GM23338 (cell line): Measurements from ENCODE around the gene TNFRSF8. TPM values are rescaled to one million over a fixed set of nuclear protein-coding genes. Genes with fewer than 3 reads are reported as not detected.

Experiments used
- ATAC-seq: fragments of 200-7000 bp; cut with Tn5 transposase; 3 replicates; pipeline ENCODE4 v1.9.1; 2020
- DNase-seq: peaks from one replicate; pipeline ENCODE4 v3.0.0-alpha.2; 2015; ENCODE audit warnings: low spot score
- H2AFZ ChIP-seq: fragments of 200-600 bp; sonication (generic); 2 replicates; pipeline ENCODE4 v1.8.0; 2016; ENCODE audit warnings: antibody characterized with exemption, mild to moderate bottlenecking, moderate library complexity
- H3F3A ChIP-seq: fragments of 200-600 bp; sonication (generic); replicated peaks from 2 replicates; pipeline ENCODE4 v1.8.0; 2017; ENCODE audit warnings: antibody characterized with exemption, mixed run types, low read depth
- H3K27ac ChIP-seq: fragments of 200-600 bp; sonication (generic); 2 replicates; pipeline ENCODE4 v1.6.1; 2016; ENCODE audit warnings: low read depth
- H3K27me3 ChIP-seq: fragments of 200-600 bp; sonication (generic); 2 replicates; pipeline ENCODE4 v1.8.0; 2016; ENCODE audit warnings: mild to moderate bottlenecking, mixed run types, moderate library complexity; ENCODE audit not compliant: insufficient read depth
- H3K36me3 ChIP-seq: fragments of 200-600 bp; sonication (generic); 2 replicates; pipeline ENCODE4 v1.8.0; 2016; ENCODE audit warnings: mild to moderate bottlenecking; ENCODE audit not compliant: insufficient read depth
- H3K4me1 ChIP-seq: fragments of 200-600 bp; sonication (generic); 2 replicates; pipeline ENCODE4 v1.8.0; 2016; ENCODE audit warnings: mild to moderate bottlenecking, moderate library complexity; ENCODE audit not compliant: insufficient read depth
- H3K4me2 ChIP-seq: fragments of 200-600 bp; sonication (generic); 2 replicates; pipeline ENCODE4 v1.7.1; 2017; ENCODE audit warnings: mixed run types
- H3K4me3 ChIP-seq: fragments of 200-600 bp; sonication (generic); 2 replicates; pipeline ENCODE4 v1.6.1; 2016; ENCODE audit warnings: mixed run types
- H3K79me2 ChIP-seq: fragments of 200-600 bp; sonication (generic); replicated peaks from 2 replicates; pipeline ENCODE4 v1.8.0; 2017; ENCODE audit warnings: mild to moderate bottlenecking; ENCODE audit not compliant: insufficient read depth
- H3K9me2 ChIP-seq: fragments of 200-600 bp; sonication (generic); 2 replicates; pipeline ENCODE4 v1.8.0; 2017; ENCODE audit not compliant: insufficient read depth
- H4K20me1 ChIP-seq: fragments of 200-600 bp; sonication (generic); replicated peaks from 2 replicates; pipeline ENCODE4 v1.8.0; 2017; ENCODE audit warnings: mild to moderate bottlenecking; ENCODE audit not compliant: insufficient read depth
- H3K27ac Mint-ChIP-seq: 2 replicates; pipeline ENCODE4 v1.8.0; 2020; ENCODE audit warnings: inconsistent platforms, mild to moderate bottlenecking, moderate library complexity, mixed read lengths
- H3K27me3 Mint-ChIP-seq: 3 replicates; pipeline ENCODE4 v1.8.0; 2022; ENCODE audit warnings: low read depth, mild to moderate bottlenecking, moderate library complexity, mixed read lengths, inconsistent platforms; ENCODE audit not compliant: insufficient read depth, poor library complexity
- H3K36me3 Mint-ChIP-seq: 3 replicates; pipeline ENCODE4 v1.8.0; 2021; ENCODE audit warnings: low read depth, mild to moderate bottlenecking, inconsistent platforms, moderate library complexity, mixed read lengths
- H3K4me1 Mint-ChIP-seq: 3 replicates; pipeline ENCODE4 v1.8.0; 2020; ENCODE audit warnings: mild to moderate bottlenecking, inconsistent platforms, mixed read lengths
- H3K4me3 Mint-ChIP-seq: 3 replicates; pipeline ENCODE4 v1.8.0; 2021; ENCODE audit warnings: moderate library complexity, mild to moderate bottlenecking, inconsistent platforms, mixed read lengths
- H3K9me3 Mint-ChIP-seq: 3 replicates; pipeline ENCODE4 v1.8.0; 2020; ENCODE audit warnings: moderate library complexity, mild to moderate bottlenecking, inconsistent platforms, mixed read lengths
- CREB1 ChIP-seq: fragments of 250-450 bp; sonication (Bioruptor Pico); IDR thresholded peaks from 2 replicates; pipeline ENCODE4 v1.5.0; 2020; ENCODE audit warnings: low read depth, mild to moderate bottlenecking, moderate library complexity
- CTCF ChIP-seq, 2 experiments: fragments of 200-600 bp in 1 of 2; sonication (generic) in 1 of 2; conservative IDR thresholded peaks; 2 replicates each; pipeline versions ENCODE4 v1.5.1 to v1.6.1; 2016 to 2017; ENCODE audit warnings: antibody characterized with exemption in 2 of 2, low read depth in 2 of 2, mild to moderate bottlenecking in 2 of 2, moderate library complexity in 1 of 2
- ETS1 ChIP-seq: IDR thresholded peaks from 2 replicates; pipeline ENCODE4 v1.6.1; 2016; ENCODE audit warnings: antibody characterized with exemption
- EZH2 ChIP-seq: fragments of 200-600 bp; sonication (generic); IDR thresholded peaks from one replicate; pipeline ENCODE4 v1.8.0; 2017; ENCODE audit warnings: antibody characterized with exemption, mild to moderate bottlenecking, low read depth; ENCODE audit not compliant: unreplicated experiment
- EZH2phosphoT487 ChIP-seq: fragments of 200-600 bp; sonication (generic); IDR thresholded peaks from one replicate; pipeline ENCODE4 v1.8.1; 2018; ENCODE audit warnings: antibody characterized with exemption; ENCODE audit not compliant: unreplicated experiment
- JUNB ChIP-seq: IDR thresholded peaks from one replicate; pipeline ENCODE4 v1.6.1; 2016; ENCODE audit warnings: antibody characterized with exemption; ENCODE audit not compliant: unreplicated experiment
- NANOG ChIP-seq: IDR thresholded peaks from 2 replicates; pipeline ENCODE4 v1.6.1; 2016; ENCODE audit warnings: antibody characterized with exemption, borderline replicate concordance
- POLR2AphosphoS5 ChIP-seq: IDR thresholded peaks from 2 replicates; pipeline ENCODE4 v1.6.1; 2016; ENCODE audit warnings: antibody characterized with exemption, low read depth
- STAT1 ChIP-seq: IDR thresholded peaks from one replicate; pipeline ENCODE4 v1.6.1; 2016; ENCODE audit warnings: antibody characterized with exemption; ENCODE audit not compliant: unreplicated experiment
- ZNF114 ChIP-seq: fragments of 250-450 bp; sonication (Bioruptor Pico); IDR thresholded peaks from 2 replicates; pipeline ENCODE4 v1.5.0; 2020; ENCODE audit warnings: mild to moderate bottlenecking, moderate library complexity
- ZNF331 ChIP-seq: fragments of 250-450 bp; sonication (Bioruptor Pico); IDR thresholded peaks from 2 replicates; pipeline ENCODE4 v1.5.0; 2020; ENCODE audit warnings: low read depth, mild to moderate bottlenecking, moderate library complexity
- ZNF462 ChIP-seq: fragments of 250-450 bp; sonication (Bioruptor Pico); IDR thresholded peaks from 2 replicates; pipeline ENCODE4 v1.5.0; 2020; ENCODE audit warnings: mild to moderate bottlenecking, moderate library complexity
- polyA plus RNA-seq: library from polyadenylated mRNA; unstranded; fragments of >200 nt; fragmentation: Nextera tagmentation; extraction: Ambion mirVana; gene quantifications from 2 replicates; pipeline ENCODE4 v1.2.1, GENCODE V29; 2016
- total RNA-seq: library from RNA; depleted of rRNA; stranded (reverse); fragments of >200 nt; shearing (Covaris generic); gene quantifications from 2 replicates; pipeline ENCODE4 v1.2.3, GENCODE V29; 2014
- TF ChIP-seq, protein P1 (sequence below): IDR thresholded peaks from one replicate; pipeline ENCODE4 v1.6.1; 2018; ENCODE audit warnings: antibody characterized with exemption; ENCODE audit not compliant: unreplicated experiment

TNFRSF8 gene
- total and polyA plus RNA-seq, 2 experiments from 2014 or later = 11.7 to 28.2 TPM

DNA sequence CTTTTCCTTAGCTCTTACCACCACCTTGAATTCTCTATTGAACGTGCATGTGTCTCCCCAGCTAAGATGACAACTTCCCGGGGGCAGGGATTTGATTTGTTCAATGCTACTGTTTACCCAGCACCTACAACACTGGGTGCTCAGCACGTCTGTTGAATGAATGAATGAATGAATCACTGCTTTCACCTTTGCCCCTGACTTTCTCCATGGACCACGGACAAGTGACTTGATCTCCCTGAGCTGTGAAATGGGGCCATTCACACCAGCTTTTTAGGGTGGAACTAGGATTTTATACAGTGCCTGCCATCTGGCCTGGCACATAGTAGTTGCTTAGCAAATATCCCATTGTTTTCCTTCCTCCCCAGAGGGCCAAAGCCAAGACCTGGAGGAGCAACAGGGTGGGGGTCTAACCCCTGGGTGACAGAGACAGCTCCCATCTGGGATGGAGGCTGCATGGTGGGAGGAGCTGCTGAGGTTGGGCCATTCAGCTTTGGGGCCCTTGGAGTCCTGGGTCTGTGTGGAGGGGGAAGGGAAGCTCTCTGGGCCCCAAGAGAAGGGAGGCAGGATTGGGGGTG is 119.4 kb downstream of the TNFRSF8 start:
- Histone ChIP-seq H4K20me1 (no peaks in the 10 kb centered on the region), H3K27me3 (no peaks in the 10 kb centered on the region), H3K9me2 (no peaks in the 10 kb centered on the region), H3K27ac (no peak overlapping the region), H3K4me1 (peaks cover 14% of the 10 kb centered on the region), H2AFZ (no peak overlapping the region), H3K4me2 (no peak overlapping the region), H3F3A (no peaks in the 10 kb centered on the region), H3K79me2 (no peaks in the 10 kb centered on the region), H3K4me3 (no peak overlapping the region), H3K36me3 (no peaks in the 10 kb centered on the region)
- Mint-ChIP-seq H3K4me1 (peaks cover 19% of the 10 kb centered on the region), H3K36me3 (peaks cover 11% of the 10 kb centered on the region), H3K27me3 (peaks cover 15% of the 10 kb centered on the region), H3K9me3 (peaks cover 15% of the 10 kb centered on the region), H3K27ac (no peak overlapping the region), H3K4me3 (no peak overlapping the region)
- DNase-seq (no peak), ATAC-seq (no peak)
- TF ChIP-seq ETS1 = no peak
- no peak for TF ChIP-seq CTCF (conservative IDR thresholded peaks at IDR 0.05; ENCODE audit: low read depth in 2 of 2)
- no peak for TF ChIP-seq CREB1
- TF ChIP-seq NANOG = no peak
- no peak for TF ChIP-seq POLR2AphosphoS5
- TF ChIP-seq, protein P1, sequence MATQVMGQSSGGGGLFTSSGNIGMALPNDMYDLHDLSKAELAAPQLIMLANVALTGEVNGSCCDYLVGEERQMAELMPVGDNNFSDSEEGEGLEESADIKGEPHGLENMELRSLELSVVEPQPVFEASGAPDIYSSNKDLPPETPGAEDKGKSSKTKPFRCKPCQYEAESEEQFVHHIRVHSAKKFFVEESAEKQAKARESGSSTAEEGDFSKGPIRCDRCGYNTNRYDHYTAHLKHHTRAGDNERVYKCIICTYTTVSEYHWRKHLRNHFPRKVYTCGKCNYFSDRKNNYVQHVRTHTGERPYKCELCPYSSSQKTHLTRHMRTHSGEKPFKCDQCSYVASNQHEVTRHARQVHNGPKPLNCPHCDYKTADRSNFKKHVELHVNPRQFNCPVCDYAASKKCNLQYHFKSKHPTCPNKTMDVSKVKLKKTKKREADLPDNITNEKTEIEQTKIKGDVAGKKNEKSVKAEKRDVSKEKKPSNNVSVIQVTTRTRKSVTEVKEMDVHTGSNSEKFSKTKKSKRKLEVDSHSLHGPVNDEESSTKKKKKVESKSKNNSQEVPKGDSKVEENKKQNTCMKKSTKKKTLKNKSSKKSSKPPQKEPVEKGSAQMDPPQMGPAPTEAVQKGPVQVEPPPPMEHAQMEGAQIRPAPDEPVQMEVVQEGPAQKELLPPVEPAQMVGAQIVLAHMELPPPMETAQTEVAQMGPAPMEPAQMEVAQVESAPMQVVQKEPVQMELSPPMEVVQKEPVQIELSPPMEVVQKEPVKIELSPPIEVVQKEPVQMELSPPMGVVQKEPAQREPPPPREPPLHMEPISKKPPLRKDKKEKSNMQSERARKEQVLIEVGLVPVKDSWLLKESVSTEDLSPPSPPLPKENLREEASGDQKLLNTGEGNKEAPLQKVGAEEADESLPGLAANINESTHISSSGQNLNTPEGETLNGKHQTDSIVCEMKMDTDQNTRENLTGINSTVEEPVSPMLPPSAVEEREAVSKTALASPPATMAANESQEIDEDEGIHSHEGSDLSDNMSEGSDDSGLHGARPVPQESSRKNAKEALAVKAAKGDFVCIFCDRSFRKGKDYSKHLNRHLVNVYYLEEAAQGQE = no peak
- no peak for TF ChIP-seq ZNF114
- no peak for TF ChIP-seq STAT1
- no peak for TF ChIP-seq ZNF331 (CRISPR knock-in tag)
- TF ChIP-seq EZH2phosphoT487 = no peak
- no peak for TF ChIP-seq EZH2
- no peak for TF ChIP-seq JUNB
- TF ChIP-seq ZNF462 (CRISPR knock-in tag) = no peak
